Amniotic epithelial cell (primary cell): ENCODE data around the gene ARMC9.
A peak's percentile ranks its signal among the peaks of the same experiment; 100 is the strongest.

Source experiments
- DNase-seq: peaks from one replicate; pipeline ENCODE4 v3.0.0-alpha.2; 2010; ENCODE audit warnings: low read depth

Gene ARMC9

GRCh38 chr2:231315896-231316295 is 117.5 kb downstream of the ARMC9 start:
- no peak for DNase-seq

- no peak for DNase-seq
These were observed 119.1 kb downstream of the ARMC9 start for GRCh38 chr2:231317579-231317978.

DNA sequence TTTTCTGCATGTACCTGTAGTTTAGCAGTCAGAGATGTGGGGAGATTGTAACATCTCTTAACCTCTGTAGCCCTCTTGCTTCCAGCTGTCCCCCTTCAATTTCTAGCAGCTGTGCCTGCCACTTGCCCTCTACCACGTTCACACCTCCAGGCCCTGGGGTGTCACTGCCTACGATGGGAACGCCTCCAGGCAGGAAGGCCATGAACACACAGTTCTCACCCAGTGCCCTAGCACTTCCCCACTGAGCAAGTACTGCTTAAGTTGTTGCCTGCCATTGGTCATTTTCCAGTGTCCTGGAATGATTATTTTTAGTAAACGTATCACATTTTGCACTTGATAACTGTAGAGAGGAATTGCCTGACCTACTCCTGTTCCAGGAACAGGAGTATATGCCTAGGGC is 120.0 kb downstream of the ARMC9 start:
- DNase-seq = no peak

DNA sequence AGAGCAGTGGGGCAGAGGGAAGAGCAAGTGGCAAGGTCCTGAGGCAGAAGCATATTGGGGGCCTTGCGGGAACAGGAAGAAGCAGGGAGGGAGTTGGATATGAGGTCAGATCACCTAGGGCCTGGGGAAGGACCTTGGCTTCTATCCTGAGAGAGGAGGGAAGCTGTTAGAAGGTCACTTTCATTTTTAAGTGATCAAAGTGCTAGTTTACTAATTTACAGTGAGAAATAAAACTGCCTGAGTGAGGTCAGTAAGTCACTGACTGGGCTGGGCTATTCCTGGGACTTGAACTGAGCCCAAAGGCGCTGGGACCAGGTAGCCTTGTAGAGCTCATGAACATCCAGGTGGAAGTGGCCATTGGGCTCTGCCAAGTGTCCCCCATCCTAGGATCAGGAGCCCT is 120.5 kb downstream of the ARMC9 start:
- DNase-seq = no peak

DNA sequence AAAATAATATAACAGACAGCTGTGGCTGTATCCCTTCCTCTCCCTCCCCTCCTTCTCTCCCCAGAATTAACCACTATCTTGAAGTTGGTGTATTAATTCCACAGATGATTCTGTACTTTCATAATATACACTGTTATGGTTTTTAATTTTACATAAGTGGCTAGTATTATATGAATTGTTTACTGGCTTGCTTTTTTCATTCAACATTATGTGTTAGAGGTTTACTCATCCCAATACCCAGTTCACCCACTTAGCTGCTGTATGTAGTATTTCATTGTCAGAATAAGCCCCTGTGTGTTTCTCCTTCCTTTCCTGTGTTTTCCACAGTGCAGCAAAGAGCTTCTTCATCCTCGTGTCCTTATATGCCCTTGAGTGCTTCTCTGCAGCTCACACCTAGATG is 121.4 kb downstream of the ARMC9 start:
- DNase-seq = no peak

- no peak for DNase-seq
These were observed 122.6 kb downstream of the ARMC9 start for GRCh38 chr2:231321021-231321420.

DNA sequence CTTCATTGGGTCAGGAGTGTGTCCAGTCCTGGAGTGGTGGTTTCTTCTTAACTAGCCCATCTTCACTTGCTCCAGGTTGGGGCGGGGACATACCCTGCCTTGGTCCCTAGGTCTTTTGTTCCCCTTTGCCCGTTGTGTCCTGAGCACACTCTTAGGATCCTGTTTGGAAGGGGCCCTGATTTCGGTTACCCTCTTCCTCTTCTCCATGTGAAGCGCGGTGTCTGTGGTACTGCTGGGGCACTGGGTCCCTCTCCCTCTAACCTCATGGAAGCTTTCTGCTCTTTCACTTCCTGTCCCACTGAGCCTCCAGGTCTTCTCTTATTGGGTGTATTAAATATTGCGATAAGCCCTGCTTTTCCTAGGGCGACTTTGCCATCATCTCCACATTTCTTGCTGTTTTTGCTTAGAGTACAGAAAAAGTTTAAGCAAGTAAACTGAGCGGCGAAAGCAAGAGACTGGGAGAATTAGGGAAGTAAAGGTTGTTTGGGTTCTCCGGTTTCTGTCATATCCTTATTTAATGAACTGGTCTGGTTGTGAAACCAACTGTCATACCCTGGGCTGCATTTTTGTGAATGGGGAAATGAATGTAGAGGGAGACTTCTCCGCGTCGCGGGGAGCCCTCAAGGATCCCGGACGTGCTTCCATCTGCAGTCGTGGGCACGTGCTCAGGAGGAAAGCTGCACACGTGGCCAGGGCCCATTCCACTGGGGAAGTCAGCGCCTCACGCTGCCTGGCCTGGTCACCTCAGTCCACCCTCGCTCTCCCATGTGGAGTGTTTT is 123.3 kb downstream of the ARMC9 start:
- DNase-seq = no peak

DNA sequence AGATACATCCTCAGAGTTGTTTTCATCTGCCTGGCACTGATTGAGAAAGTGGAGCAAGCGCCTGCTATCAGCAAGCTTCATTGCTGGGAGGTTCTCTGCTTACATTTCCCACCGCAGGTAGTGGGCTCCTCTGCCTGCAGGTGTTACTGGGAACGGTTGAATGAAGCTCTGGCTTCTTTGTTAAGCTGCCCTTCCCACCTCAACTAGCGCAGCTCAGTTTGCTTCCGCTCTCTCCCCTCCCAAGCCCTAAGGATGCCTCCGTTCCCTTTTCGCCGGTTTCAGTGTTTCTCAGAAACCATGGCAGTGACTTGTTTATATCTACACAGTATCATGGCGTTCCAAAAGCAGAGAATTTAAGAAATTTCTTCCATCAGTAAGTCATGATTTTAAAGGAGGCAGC is 124.9 kb downstream of the ARMC9 start:
- DNase-seq = no peak

DNA sequence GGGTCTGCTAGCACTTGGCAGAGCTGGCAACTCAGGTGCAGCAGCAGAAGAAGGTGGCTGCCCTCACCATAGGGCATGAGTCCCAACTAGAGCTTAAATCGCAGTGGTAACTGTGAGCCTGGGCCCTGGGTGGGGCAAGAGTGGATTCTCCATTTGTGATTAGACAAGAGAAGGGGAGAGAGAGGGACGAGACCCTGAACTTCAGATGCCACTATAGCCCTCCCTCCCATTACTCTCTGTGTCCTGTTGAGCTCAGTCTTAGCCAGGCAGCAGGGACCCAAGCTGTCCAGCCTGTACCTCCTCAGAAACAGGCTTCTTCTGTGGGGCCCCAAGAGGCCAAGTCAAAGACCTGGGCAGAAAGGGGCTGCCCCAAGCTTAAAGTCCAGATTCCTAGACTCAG is 127.4 kb downstream of the ARMC9 start:
- no peak for DNase-seq

DNA sequence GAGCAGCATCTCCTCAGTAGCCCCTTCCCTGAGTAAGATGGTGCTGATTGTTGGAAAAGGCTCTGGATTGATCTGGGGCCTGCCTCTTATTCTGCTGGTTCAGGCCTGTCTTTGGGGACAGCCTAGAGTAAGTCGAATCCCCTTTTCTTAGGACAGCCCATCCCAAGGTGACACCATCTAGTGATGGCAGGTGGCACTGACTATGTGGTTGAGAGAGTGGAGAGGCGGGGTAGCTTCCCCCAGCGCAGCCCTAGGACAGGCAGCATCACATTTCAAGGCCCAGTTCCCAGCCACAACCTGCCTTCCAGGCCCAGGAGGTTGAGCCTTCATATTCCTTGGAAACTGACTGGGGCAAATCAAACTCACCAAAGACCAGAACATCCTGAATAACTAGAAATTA is 128.0 kb downstream of the ARMC9 start:
- no peak for DNase-seq

DNA sequence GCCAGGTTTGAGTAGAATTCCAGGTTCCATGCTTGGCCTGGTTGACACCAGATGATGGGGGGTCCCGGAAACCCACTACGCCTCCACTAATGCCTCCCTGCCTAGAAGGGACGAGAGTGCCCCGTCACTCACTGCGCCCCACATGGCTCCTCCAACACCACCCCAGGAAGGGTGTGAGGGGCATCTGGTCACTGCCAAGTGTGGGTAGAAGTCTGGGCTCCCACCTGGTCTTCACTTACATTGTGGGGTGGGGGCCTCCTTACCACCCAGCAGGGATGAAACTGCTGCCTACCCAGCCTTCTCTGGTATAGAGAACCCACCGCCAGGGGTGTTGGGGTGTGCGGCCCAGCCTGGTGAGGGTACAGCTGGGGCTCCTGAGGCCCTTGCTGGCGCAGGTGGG is 131.9 kb downstream of the ARMC9 start:
- no peak for DNase-seq

GRCh38 chr2:231331533-231331932 is 133.1 kb downstream of the ARMC9 start:
- no peak for DNase-seq

DNA sequence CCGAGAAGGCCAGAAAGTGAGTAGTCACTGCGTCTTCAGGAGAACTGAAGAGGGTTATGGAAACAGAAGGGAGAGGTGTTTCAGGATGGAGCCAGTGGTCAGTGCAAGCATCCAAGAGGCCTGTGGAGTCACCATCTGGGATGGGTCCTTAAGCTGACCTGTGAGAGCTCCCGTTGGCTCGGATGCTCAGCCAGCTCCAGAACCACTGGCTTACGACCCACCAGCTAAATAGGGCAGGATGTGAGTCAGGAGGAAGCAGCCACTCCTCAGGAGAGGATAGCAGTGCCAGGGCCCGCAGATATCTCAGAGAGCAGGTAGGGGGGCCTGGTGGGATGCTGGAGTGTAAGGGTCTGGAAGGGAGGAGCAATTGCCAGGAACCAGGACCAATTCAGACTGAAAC is 134.0 kb downstream of the ARMC9 start:
- no peak for DNase-seq

DNA sequence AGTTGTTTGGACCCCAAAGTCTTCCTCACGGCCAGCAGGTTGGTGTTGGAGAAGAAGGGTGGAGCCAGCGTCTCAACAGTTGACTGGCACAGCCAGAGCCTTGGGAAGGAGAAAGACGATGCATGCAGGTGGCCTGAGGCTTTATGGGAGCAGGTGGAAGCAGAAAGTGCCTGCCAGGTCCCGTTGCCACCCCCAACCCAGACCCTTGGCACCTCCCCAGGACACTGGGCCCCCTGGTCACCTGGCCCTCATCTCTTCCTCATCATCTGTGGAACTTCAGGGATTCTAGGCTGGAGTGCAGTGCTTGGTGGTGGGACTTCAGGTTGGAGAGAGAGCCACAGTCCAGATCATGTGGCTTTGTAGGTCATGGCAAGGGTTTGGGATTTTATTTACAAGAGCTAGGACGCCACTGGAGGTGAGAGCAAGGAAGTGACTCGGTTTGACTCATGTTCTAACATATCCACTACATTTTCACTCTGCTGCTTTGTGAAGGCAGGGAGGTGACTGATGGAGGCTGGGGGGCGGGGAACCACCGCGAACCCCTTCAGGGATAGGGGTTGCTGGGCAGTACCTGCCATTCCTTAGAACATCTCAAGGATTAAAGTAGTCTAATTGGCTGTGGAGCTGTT is 134.6 kb downstream of the ARMC9 start:
- DNase-seq = no peak

DNA sequence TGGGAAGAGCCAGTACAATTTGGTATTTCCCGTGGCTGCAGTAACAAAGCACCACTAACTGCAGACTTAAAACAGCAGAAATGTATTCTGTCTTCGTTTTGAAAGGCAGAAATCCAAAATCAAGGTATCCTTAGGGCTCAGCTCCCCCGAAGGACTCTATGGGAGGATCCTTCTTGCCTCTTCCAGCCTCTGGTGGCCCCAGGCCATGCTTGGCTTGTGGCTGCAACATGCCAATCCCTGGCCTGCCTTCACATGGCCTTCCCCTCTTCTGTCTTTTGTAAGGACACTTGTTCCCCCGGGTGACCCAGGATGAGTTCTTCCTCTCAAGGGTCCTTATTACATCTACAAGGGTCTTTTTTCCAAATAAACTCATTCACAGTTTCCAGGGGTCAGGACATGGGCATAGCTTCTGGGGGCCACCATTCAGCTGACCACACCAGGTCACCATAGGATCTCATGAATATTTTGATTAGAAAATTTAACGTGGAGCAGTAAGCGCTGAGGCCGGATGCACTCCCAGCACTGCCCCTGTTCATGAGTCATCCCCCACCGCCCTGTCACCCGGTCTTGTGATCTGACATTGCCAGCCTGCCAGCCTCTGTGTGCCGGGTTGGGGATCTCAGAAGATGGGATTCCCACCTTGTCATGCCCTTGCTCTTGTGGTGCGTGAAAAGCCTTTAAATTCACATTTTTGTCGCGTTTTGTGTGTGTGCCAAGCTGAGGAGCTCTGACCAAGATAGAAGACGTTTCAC is 135.9 kb downstream of the ARMC9 start:
- no peak for DNase-seq

DNA sequence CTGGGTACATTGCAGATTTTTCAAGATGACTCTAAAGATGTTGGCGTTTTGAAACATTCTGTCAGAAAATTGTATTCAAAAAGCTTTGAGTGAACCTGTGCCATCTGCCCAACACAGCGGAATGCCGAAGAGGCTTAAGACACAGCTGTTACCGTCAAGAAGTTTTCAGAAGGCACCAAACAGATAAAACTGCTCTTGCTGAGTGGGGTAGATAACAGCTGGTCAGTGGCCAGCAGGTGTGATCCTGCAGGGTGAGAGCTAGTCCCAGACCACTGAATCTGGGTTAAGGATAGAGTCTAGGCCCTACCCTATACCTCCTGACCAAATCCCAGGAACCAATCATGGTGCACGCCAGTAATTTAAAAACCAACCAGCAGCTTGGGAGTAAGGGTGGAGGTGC is 136.6 kb downstream of the ARMC9 start:
- DNase-seq = no peak

DNA sequence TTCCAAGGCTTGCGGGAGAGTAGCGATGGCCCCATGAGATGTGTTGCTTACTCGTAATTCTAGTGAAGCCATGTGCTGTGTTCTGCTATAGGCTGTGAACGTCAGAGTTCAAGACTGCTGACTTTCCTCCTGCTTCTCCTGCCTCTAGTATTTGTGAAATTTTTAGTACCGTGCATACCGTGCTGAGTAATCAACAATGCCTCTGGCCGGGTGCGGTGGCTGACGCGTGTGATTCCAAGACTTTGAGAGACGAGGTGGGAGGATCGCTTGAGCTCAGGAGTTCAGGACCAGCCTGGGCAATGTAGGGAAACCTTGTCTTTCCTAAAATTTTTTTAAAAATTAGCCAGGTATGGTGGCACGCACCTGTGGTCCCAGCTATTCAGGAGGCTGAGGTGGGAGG is 137.2 kb downstream of the ARMC9 start:
- DNase-seq = peak; percentile 40

GRCh38 chr2:231336236-231336635 is 137.8 kb downstream of the ARMC9 start:
- no peak for DNase-seq

GRCh38 chr2:231336700-231337099 is 138.3 kb downstream of the ARMC9 start:
- DNase-seq = no peak

- DNase-seq = peak; percentile 11
These were observed 139.7 kb downstream of the ARMC9 start for GRCh38 chr2:231337807-231338759.

- peak; percentile 12 for DNase-seq
These were observed 140.9 kb downstream of the ARMC9 start for GRCh38 chr2:231339316-231339715.

DNA sequence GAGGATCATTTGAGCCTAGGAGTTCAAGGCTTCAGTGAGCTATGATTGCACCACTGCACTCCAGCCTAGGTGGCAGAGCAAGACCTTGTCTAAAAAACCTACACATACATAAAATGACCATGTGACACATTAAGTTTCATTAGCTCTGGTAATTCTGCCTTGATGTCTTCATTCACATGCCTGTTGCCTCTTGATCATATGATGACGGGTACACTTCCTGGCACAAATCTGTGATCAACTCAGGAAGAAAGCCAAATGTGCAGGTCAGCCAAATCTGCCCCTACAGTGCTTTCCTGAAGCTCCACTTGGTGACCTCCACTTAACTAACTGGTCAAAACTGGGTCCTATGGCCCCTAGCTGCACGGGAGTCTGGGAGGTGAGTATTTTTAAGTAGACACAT is 142.7 kb downstream of the ARMC9 start:
- no peak for DNase-seq
